CD4-positive, alpha-beta T cell (primary cell): Measurements from ENCODE around the gene ID3. TPM values are rescaled to one million over a fixed set of nuclear protein-coding genes. Genes with fewer than 3 reads are reported as not detected.

Source experiments
- ATAC-seq: fragments of 200-7000 bp; cut with Tn5 transposase; one replicate; pipeline ENCODE4 v1.10.0; 2022; ENCODE audit warnings: mild to moderate bottlenecking; ENCODE audit not compliant: poor library complexity
- CTCF ChIA-PET: fragments of 350-600 bp; sonication (Branson Sonifier 250); formaldehyde crosslinking; loops from one replicate; lab custom pipeline; 2021; ENCODE audit warnings: antibody characterized with exemption, inconsistent platforms; lab: Charles Lee
- POLR2A ChIA-PET: fragments of 350-600 bp; sonication (Branson Sonifier 250); formaldehyde crosslinking; loops from one replicate; lab custom pipeline; 2021; ENCODE audit warnings: antibody characterized with exemption, inconsistent platforms; lab: Charles Lee
- DNase-seq, 14 experiments: peaks; one replicate each; pipeline ENCODE4 v3.0.0-alpha.2; 2013 to 2020; ENCODE audit warnings: mixed read lengths in 2 of 14
- H3K27ac ChIP-seq, 2 donors: one replicate each; pipeline versions ENCODE4 v1.5.1 to v1.7.0; 2013; ENCODE audit warnings: low read length in 2 of 2, low read depth in 1 of 2, mild to moderate bottlenecking in 1 of 2
- H3K27me3 ChIP-seq, 2 experiments: 1 replicate in 1 of 2; 2 replicates in 1 of 2; pipeline versions ENCODE4 v1.6.1 to v1.7.0; 2013; ENCODE audit warnings: low read length in 2 of 2, control low read depth in 1 of 2, mild to moderate bottlenecking in 1 of 2, moderate library complexity in 1 of 2; ENCODE audit not compliant: insufficient read depth in 2 of 2, control insufficient read depth in 1 of 2
- H3K36me3 ChIP-seq: one replicate; pipeline ENCODE4 v1.6.1; 2013; ENCODE audit warnings: low read length, control low read depth; ENCODE audit not compliant: insufficient read depth
- H3K4me1 ChIP-seq: one replicate; pipeline ENCODE4 v1.6.1; 2013; ENCODE audit warnings: low read length, control low read depth; ENCODE audit not compliant: insufficient read depth
- H3K4me3 ChIP-seq: one replicate; pipeline ENCODE4 v1.5.1; 2013; ENCODE audit warnings: mild to moderate bottlenecking, low read length, moderate library complexity
- H3K9me3 ChIP-seq, 2 experiments: 1 replicate in 1 of 2; 2 replicates in 1 of 2; pipeline versions ENCODE4 v1.6.1 to v1.7.0; 2013; ENCODE audit warnings: low read length in 2 of 2, mild to moderate bottlenecking in 2 of 2, control low read depth in 1 of 2, moderate library complexity in 1 of 2; ENCODE audit not compliant: control insufficient read depth in 1 of 2, insufficient read depth in 1 of 2
- H3K27ac Mint-ChIP-seq: one replicate; pipeline ENCODE4 v1.8.0; 2020; ENCODE audit warnings: mixed read lengths
- H3K27me3 Mint-ChIP-seq: one replicate; pipeline ENCODE4 v1.8.0; 2021; ENCODE audit warnings: mixed read lengths
- H3K36me3 Mint-ChIP-seq: one replicate; pipeline ENCODE4 v1.8.0; 2021; ENCODE audit warnings: low read depth, mixed read lengths
- H3K4me1 Mint-ChIP-seq: one replicate; pipeline ENCODE4 v1.8.0; 2021; ENCODE audit warnings: low read depth, mixed read lengths
- H3K4me3 Mint-ChIP-seq: one replicate; pipeline ENCODE4 v1.8.0; 2020; ENCODE audit warnings: mild to moderate bottlenecking, mixed read lengths
- H3K9me3 Mint-ChIP-seq: one replicate; pipeline ENCODE4 v1.8.0; 2020; ENCODE audit warnings: mixed read lengths
- intact Hi-C, 2 experiments: fragments of 100-400 bp; cut with DNase I in 1 of 2; cut with micrococcal nuclease in 1 of 2; formaldehyde crosslinking; loops; one replicate each; pipeline versions ENCODE4 v1.15.1 to v1.9.0; 2023 to 2025; cut with DNase I, micrococcal nuclease
- total RNA-seq, 174 experiments: library from RNA in 2 of 174; stranded (reverse) in 2 of 174; gene quantifications; one replicate each; pipeline ENCODE4 v1.2.3 and lab custom pipeline; 2021 to 2026
- TF ChIP-seq, protein P1 (sequence below): fragments of 200-600 bp; IDR thresholded peaks from one replicate; pipeline ENCODE4 v1.8.0; 2022; ENCODE audit warnings: antibody characterized with exemption, mild to moderate bottlenecking

Gene ID3
- total RNA-seq, 2 experiments from 2014 or later = 89.8 to 90.4 TPM

DNA sequence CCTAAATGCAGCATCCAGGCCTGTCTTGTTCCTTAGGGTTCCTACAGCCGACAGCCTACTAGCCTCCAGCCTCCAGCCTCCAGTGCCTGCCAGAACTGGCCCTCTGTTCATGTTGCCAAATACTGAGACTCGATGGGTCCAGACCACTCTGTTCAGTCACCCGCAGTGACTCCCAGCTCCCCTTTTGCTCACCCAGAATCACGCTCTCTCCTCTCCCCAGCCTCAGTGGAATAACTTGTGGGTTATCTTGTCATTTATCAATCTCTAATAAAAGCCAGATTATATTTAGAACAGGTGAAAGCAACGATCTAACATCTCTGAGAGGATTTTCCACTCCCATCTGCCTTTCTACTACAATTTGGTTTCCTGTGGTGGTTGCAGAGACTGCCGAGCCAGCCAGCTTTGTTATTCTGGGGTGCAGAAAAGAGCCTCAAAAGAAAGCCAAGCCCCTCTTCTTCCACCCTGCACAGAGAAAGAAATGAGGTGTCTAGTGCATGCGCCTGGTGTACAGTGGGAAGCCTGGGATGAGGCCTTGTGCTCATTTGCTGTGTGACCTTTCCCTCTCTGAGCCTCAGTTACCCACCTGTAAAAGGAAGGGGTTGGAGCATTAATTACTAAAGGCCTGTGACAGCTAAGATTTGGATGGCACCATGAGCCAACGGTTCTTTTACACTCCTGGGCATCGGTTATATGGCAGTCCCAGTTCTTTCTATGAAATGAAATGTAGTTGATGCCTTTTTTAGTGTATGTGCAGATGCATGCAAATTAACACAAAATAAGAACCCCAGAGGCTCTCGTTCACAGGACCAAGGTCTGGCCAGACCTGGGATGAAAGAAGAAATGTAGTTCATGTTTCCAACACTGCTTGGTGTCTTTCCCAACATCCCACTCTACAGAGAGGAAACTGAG lies 42.9 kb upstream of the ID3 start:
- no peaks in the 10 kb centered on the region for H3K36me3 Mint-ChIP-seq
- intact Hi-C loops = loop anchor here in 1 of 2 experiments (1.0 to 2.0 kb wide), 3 partner anchors 17 to 25 kb away; no protein-coding TSS in a partner anchor

DNA sequence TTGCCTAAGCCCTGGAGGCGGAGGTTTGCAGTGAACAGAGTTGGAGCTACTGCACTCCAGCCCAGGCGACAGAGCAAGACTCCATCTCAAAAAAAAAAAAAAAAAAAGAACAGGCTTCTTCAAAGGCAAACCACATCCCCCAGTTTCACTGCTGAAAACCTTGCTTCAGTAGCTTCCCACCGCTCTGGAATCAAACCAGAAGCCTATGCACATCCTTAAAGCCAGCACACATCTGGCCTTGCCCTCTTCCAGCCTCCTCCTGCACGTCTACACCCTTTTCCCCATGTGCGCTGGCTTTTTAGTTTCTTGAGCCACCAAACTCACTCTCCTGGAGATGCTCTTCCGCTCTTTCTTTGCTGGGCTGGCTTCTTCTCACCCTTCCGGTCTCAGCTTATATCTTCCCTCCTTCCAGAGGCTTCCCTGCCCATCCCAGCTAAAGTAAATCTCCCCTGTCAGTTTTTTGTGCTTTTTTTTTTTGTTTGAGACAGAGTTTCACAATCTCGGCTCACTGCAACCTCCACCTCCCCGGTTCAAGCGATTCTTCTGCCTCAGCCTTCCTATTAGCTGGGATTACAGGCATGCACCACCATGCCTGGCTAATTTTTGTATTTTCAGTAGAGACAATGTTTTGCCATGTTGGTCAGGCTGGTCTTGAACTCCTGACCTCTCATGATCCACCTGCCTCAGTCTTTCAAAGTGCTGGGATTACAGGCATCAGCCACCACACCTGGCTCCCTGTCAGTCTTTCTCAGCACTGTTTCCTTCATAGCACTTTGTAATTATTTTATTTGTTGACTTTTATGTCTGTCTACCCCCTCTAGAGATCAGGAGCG lies 42.0 kb upstream of the ID3 start:
- H3K27ac ChIP-seq = peak overlapping the region; percentile 61 to 80
- POLR2A ChIA-PET = interaction anchor here (0.8 to 14.0 kb wide), 15 partner anchors 9 to 233 kb away, joined by 3 to 180 read pairs (median 18); partner anchors contain the start of genes ID3 and RPL11
- CTCF ChIA-PET = interaction anchor here (0.7 to 5.2 kb wide), 9 partner anchors 9 to 131 kb away, joined by 3 to 31 read pairs (median 4); partner anchors contain the start of gene ASAP3
- Mint-ChIP-seq H3K4me1 (peaks cover 84% of the 10 kb centered on the region), H3K9me3 (no peaks in the 10 kb centered on the region), H3K27me3 (no peaks in the 10 kb centered on the region), H3K4me3 (peak overlapping the region; percentile 85), H3K36me3 (no peaks in the 10 kb centered on the region), H3K27ac (peak overlapping the region; percentile 85)
- no peaks in the 10 kb centered on the region for H3K27me3 ChIP-seq
- intact Hi-C loops = loop anchor here in 1 of 2 experiments (1.0 to 2.0 kb wide), 3 partner anchors 18 to 26 kb away; no protein-coding TSS in a partner anchor
- TF ChIP-seq, protein P1, sequence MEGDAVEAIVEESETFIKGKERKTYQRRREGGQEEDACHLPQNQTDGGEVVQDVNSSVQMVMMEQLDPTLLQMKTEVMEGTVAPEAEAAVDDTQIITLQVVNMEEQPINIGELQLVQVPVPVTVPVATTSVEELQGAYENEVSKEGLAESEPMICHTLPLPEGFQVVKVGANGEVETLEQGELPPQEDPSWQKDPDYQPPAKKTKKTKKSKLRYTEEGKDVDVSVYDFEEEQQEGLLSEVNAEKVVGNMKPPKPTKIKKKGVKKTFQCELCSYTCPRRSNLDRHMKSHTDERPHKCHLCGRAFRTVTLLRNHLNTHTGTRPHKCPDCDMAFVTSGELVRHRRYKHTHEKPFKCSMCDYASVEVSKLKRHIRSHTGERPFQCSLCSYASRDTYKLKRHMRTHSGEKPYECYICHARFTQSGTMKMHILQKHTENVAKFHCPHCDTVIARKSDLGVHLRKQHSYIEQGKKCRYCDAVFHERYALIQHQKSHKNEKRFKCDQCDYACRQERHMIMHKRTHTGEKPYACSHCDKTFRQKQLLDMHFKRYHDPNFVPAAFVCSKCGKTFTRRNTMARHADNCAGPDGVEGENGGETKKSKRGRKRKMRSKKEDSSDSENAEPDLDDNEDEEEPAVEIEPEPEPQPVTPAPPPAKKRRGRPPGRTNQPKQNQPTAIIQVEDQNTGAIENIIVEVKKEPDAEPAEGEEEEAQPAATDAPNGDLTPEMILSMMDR = no peak
- H3K4me1 ChIP-seq = peaks cover 83% of the 10 kb centered on the region
- DNase-seq (peak in 6 of 14 experiments; percentile 33 to 72 (median 65)), ATAC-seq (peak; percentile 71)
- H3K9me3 ChIP-seq = no peaks in the 10 kb centered on the region
- H3K36me3 ChIP-seq = no peaks in the 10 kb centered on the region
- peak overlapping the region; percentile 36 for H3K4me3 ChIP-seq

More for the DNA sequence above, 42.9 kb upstream of the ID3 start:
- Mint-ChIP-seq H3K27me3 (no peaks in the 10 kb centered on the region), H3K9me3 (no peaks in the 10 kb centered on the region), H3K27ac (peak overlapping the region; percentile 85), H3K4me3 (peak overlapping the region; percentile 85), H3K4me1 (peaks cover 84% of the 10 kb centered on the region)
- no peaks in the 10 kb centered on the region for H3K27me3 ChIP-seq
- TF ChIP-seq, protein P1 = no peak
- H3K4me3 ChIP-seq = peak overlapping the region; percentile 36
- H3K36me3 ChIP-seq = no peaks in the 10 kb centered on the region
- DNase-seq (peak in 8 of 14 experiments; percentile 23 to 66 (median 42)), ATAC-seq (peak; percentile 56)
- H3K27ac ChIP-seq = peak overlapping the region; percentile 61 to 80
- H3K9me3 ChIP-seq = no peaks in the 10 kb centered on the region
- peaks cover 85% of the 10 kb centered on the region for H3K4me1 ChIP-seq
- ChIA-PET CTCF (interaction anchor here (0.6 to 5.2 kb wide), 9 partner anchors 8 to 119 kb away, joined by 3 to 31 read pairs (median 4); no protein-coding TSS in a partner anchor), POLR2A (interaction anchor here (0.8 to 14.0 kb wide), 16 partner anchors 10 to 234 kb away, joined by 3 to 180 read pairs (median 14); partner anchors contain the start of genes ID3 and RPL11)
